Measurements from ENCODE around the gene HYPK.

DNA sequence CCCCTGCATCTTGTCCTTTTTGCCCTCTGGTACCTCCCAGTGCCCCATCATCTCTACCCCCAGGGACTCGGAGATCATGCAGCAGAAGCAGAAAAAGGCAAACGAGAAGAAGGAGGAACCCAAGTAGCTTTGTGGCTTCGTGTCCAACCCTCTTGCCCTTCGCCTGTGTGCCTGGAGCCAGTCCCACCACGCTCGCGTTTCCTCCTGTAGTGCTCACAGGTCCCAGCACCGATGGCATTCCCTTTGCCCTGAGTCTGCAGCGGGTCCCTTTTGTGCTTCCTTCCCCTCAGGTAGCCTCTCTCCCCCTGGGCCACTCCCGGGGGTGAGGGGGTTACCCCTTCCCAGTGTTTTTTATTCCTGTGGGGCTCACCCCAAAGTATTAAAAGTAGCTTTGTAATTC, 6.8 kb upstream of the HYPK start:
- TF ChIP-seq, protein P1, sequence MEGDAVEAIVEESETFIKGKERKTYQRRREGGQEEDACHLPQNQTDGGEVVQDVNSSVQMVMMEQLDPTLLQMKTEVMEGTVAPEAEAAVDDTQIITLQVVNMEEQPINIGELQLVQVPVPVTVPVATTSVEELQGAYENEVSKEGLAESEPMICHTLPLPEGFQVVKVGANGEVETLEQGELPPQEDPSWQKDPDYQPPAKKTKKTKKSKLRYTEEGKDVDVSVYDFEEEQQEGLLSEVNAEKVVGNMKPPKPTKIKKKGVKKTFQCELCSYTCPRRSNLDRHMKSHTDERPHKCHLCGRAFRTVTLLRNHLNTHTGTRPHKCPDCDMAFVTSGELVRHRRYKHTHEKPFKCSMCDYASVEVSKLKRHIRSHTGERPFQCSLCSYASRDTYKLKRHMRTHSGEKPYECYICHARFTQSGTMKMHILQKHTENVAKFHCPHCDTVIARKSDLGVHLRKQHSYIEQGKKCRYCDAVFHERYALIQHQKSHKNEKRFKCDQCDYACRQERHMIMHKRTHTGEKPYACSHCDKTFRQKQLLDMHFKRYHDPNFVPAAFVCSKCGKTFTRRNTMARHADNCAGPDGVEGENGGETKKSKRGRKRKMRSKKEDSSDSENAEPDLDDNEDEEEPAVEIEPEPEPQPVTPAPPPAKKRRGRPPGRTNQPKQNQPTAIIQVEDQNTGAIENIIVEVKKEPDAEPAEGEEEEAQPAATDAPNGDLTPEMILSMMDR (conservative IDR thresholded peaks at IDR 0.05): no peak
- TF ChIP-seq EZH2 (IDR thresholded peaks at IDR 0.05; ENCODE audit: low read depth): no peak
